ENCODE results near the gene HPCAL1.

The HPCAL1 gene

DNA sequence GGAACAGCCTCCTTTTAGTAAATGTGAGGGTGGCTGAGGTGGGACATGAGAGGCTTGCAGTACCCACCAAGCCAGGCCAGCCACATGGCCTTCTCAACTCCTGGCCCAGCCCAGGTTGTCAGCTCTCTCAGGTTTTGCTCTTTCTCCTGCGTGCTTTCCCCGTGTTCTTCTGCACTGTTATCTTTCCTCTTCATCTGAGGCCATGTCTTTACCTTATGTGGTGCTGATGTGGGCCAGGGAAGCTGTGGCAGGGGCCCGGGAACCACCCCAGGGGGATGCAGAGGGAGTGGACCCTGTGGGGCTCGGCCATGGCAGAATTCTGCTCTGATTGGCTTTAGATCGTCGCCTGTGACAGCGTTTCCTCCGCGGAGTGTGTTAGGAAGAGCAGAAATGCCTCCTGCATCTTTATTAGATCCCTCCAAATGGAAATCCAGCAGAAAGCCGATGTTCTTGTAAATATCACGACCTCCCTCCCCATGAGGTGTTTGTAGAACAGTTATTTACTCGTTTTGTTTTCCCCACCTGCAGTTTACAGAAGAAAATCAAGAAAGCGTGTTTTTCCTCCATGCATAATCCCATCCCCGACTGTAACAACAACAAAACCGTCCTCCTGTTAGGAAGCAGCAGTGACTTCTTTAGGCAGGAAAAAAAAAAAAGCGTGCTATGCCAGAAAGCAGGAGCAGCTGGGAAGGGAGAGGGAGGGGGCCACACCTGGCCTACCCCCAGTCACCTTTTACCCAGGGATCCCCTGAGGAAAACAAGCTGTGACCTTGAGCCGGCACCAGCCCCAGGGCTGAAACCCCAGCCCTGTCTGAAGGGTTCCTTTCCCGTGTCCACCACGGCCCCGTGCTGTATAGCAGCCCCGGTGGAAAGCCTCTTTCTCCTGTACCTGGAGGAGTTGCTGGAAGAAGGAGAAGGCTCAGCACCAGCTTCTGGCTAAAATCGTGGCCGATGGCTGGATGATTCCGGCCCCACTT lies 54.8 kb downstream of the HPCAL1 start:
- DNase-seq = no peak

DNA sequence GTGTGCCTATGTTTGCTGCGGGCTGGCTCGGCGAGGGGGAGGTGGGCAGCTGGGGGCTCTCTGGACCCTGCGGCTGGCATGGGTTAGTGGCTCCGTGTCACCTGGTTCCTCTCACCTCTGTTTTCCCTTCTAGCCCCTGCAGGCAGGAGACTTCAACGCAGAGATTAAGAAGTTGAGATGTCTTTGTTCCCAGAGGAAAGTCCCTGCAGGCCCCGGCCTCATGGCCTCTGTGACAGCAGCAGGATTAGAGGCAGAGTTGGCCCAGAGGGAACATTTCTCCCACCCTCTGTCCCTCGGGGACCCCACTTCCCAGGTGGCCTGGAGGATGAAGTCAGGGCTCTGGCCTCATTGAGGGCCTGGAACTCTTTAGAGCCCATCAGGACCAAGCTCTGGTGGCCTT lies 56.5 kb downstream of the HPCAL1 start:
- DNase-seq = no peak

DNA sequence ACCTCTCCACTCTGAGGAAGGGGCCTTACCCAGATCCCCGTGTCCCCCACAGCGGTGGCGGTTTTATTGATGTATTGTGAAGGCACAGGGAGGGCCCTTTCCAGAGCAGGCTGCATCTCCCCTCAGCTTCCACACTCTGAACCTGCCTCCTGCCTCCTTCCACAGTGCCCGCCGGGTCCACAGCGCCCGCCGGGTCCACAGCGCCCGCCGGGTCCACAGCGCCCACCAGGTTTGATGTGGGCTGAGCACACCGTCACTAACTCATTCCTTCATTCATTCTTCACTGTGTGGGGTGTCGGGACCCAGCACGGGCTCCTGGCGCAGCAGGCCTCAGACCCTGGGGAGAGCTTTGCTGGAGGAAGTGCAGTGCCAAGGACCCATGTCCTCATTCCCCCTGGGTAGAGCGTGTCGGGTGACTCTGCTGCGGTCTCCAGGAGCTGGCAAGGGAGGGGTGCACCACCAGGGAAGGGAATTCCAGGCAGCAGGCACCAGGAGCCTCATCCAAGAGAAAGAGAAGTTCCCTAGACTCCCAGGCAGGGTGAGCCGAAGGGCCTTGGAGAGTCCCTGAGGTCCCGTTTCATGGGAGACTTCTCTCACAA lies 57.1 kb downstream of the HPCAL1 start:
- DNase-seq = no peak

DNA sequence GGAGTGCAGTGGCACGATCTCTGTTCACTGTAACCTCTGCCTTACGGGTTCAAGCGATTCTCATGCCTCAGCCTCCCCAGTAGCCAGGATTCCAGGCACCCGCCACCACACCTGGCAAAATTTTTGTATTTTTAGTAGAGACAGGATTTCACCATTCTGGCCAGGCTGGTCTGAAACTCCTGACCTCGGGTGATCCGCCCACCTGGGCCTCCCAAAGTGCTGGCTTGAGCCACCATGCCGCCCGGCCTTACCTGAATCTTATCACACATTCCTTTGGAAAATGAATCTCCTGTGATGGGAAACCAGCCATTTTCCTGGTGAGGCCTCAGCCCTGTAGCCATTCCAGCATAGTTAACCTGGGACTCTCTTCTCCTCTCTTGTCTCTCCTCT lies 57.8 kb downstream of the HPCAL1 start:
- DNase-seq = no peak

DNA sequence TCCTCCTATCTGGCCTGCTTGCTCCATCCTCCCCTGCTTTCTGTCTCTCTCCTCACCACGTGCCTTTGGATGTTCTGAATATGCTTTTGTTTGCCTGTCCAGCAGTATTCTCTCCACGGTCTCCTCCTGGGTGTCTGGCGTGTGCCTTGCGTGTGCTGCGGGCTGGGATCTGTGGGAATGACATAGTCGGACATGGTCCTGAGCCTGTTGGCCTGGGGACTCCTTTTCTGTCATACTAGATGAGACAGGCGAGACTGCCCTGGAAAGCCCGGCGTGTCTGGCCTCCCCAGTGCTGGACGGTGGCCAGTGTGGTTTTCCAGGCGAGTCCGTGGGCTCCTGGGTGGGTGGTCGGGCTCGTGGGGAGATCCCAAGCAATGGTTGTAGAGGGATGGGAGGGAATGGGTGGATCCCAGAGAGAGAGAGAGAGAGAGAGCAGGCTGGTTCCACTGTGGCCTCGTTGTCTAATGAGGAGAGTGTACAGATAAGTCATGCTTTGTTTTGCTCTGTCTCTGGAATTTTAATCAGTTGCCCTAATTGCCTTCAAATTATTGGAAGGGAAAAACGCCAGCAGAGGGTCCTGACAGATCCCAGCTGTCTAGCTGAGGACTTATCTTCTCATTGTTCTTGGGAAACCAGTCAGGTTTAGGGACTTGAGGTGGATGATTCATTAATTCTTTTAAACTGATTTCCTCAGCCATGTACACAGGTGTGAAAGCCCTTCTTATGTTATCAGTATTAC lies 58.3 kb downstream of the HPCAL1 start:
- DNase-seq = no peak

DNA sequence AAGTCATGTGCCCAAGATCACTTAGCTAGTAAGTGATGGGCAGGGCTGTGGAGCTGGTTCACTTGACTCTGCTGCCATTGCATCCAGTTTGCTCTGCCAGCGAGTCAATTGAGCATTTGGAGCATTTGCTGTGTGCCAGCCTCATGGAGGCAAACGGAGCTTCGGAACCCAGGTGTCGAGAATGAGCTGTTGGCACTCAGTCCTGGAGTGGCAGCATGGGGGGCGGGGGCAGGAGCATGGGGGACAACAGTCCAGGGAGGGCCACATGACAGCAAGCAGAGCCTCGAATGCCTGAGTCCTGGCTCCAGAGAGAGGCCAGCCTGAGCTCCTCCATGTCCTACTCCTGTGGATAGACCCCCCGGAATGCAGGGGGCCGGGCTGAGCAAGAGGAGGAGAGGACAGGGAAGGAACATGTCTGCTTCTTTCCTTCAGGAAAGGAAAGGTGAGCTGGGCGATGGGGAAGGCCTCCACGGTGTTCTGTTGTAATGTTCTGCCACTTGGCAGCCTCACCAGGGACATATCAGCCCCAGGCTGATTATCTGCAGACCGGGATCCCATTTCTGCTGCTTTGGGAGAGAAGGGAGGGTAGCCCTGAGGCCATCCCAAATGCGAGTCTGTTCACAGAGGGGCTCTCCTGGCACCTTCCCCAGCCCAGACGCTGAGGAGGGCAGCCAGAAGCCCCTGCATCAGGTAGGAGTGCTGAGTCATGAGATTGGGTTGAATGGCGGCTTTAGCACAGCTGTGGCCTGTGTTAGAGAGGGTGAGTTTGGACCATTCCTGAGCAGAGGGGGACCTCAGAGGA lies 59.6 kb downstream of the HPCAL1 start:
- DNase-seq = no peak

DNA sequence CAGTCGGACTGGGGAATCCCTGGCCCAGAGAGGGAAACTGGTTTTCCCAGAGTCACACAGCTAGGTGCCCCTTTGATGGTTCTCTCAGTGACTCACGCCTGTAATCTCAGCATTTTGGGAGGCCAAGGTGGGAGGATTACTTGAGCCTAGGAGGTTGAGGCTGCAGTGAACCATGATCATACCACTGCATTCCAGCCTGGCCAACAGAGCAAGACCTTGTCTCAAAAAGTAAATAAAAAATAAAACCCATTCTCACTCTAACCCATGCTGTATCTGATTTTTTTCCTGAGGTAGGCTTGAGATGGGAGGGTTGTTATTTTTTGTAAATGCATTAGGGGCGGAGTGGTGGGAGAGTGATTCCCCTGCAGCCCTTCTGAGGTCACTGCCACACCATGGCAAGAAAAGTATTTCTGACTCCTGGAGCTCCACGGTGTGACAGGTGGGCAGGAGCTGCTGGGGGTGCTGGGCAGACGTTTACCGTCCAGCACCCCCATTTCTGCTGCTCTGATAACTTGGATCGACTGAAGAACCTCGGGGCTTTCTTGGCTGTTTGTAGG lies 60.3 kb downstream of the HPCAL1 start:
- DNase-seq = no peak

DNA sequence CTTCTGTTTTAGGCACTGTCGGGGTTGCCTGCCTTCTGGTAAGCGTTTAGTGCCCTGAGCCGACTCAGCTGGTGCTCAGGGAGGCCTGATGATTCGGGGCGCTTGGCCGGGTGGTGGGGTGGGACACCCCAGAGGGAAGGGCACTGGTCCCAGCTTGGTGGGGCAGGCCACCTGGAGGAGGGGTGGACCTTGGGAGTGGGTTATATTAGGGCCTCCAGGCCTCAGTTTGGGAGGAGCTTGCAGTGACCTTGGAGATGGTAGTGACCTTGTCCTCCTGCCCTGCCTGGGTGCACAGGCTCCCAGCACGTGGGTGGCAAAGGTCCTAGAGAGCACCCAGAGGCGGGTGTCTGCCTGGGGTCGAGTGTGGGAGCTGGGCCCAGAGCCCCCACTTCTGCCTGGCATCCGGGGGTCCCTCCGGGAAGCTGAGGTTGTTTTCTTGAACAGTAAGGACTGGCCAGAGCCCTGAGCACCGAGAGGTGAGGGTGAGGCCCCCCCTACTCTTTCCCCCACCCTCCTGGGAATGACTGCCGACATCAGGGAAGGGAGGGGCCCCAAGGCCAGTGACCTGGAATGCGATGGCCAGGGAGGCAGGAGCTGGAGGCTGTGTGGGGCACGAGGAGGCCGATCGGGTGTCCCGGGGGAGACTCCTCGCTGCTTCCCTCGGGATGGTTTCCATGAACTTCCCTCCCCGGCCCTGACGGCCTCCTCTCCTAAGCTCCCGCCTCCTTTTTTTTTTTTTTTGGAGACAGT lies 61.3 kb downstream of the HPCAL1 start:
- DNase-seq = no peak

DNA sequence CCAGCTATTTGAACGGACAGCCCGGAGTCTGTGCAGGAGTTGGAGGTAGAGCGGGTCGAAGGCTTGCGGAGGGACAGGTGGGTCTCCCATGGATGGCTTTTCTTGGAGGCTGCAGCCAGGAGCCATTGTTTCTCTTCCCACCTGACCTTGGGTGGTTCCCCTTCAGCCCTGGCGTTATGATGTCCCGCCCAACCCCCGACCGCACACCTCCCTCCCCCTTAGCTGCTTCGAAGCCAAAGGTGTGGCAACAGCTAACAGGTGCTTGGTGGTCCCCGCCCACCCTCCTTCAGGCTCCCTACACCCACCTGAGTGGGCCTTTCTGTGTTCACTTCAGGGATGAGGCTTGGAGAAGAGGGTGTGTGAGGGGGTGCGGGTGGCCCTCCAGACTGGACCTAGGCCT lies 62.7 kb downstream of the HPCAL1 start:
- DNase-seq = no peak

DNA sequence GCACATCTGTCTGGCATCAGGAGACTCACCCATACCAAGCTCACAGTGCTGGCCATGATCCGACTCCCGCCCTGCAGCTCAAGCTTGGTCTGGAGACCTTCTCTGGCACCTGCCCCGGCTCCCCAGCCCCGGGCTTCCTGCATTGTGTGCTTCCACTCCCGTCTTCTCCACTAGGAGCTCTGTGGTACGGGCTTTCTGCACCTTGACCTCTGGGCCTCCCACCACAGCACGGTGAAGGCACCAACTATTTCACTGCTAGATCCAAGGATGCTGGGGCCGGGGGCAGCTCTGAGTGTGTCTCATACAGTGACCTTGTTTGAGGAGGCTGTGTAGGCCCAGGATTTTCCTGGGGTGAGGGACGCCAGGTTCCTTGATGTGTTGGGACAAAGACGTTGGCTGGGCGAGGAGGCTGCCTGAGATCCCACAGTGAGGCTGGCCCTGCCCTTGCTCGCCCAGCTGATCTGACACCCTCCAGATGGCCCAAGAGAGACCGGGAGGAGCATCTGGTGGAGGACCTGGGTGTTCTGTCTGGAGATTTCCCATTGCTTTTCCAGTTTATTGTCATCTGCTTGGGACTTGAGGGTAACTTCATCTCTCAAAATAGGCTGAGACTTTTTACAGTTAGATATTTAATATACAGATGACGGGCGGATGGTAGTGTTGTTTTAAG lies 64.0 kb downstream of the HPCAL1 start:
- DNase-seq = no peak

DNA sequence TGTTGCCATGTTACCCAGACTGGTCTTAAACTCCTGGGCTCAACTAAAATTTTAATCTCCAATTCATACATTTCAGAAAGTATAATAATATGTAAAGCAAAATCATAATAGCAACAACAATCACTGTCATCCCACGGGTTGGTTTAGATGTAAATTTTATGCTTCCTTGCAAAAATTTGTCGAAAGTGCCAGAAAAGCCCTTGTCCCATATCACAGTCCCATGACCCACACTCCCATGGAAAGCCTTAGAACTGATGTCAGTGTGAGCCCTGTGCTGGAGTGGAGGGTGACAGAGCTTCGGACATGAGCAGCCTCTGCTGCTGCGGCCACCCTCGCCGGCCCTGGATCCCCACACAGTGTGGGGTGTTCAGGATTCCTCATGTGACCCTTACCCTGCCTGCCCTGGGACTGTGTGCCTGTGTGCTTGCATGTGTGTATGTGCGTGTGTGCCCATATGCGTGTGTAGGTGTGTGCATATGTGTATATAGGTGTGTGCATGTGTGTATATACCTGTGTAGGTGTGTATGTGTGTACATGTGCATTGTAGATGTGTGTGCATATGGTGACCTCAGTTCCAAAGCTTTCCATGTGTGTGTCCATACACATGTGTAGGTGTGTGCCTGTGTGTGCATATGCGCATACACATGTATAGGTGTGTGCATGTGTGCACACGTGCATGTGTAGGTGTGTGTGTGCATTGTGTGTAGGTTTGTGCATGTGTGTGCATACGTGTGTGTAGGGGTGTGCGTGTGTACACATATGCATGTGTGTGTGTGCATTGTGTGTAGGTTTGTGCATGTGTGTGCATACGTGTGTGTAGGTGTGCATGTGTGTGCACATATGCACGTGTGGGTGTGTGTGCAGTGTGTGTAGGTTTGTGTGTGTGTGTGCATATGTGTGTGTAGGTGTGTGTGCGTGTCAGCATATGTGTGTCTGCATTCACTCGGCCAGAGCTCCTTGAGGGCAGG lies 65.1 kb downstream of the HPCAL1 start:
- no peak for DNase-seq

DNA sequence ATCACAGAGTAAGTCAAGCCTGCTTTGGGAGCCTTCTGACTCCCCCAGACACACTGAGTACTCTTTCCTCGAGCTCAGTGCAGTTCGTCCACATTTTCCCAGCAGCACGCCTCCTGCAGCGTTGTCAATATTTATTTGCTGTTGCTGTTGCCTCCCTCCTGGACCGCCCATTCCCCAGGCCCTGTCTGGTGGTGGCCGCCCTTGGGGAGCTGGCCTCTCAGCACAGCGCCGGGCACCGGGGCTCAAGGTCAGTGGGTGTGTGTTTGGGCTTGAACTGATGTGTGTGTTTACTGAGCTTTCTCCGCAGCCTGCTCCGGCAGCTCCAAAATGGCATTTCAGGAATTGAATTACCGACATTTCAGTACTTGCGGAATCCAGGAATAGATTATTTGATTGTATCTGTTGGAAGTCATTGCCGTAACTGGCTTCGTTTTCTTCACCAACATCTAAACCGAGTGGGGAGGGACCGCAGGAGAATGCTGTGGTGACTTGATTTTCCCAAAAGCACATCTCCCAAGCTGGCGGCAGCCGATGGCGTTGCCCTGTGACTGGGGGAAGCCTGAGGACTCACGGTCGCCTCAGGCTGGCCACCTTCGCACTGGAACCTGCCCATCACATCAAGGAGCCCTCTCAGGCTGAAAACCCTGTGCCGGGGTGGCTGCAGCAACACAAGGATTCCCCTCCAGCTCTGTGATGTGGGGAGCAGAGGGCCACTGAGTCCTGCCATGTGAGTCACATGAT lies 66.0 kb downstream of the HPCAL1 start:
- no peak for DNase-seq

DNA sequence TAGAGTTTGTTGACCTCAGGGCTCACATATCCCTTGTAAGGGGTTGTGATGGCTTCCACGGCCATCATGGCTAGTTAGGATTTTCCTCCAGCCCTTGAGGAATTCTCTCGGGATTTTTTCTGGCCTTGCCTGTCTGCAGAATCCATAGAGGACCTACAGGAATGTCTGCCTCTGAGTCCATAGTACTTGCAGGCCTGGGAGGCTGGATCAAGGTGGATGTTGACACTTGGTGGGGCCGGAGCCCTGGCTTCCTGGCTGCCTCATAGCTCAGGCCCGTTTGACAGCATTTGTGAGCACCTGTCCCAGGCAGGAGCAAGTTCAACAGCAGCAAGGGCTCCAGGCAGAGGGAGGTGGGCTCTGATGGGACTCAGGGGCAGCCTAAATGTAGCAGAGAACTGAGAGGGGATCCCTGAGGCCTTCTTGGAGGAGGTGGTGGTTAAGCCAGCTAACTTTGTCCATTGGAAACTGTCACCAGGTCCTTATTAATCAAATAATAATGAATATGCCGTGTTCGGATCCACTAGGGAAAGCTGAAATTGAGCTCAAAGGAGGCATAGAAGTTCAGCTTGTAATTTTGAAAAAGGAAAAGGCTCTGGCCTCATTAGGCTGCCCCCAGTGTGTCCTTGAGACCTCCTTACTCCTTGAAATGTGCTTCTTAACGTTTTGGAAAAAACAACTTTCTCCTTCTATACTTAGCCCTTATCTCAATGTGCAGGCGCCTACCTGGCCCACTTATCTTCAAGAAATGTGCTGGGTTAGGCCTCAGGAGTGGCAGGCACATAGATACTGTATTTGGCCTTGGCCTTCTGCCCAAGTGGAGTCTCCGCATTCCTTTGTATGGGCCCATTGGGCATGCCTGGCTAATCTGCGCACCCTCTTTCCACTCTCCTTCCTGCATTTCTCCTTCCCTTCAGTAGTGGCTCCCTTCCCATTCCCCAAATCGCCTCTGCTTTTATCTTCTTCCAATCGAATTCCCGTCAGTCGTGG lies 66.9 kb downstream of the HPCAL1 start:
- DNase-seq = no peak

DNA sequence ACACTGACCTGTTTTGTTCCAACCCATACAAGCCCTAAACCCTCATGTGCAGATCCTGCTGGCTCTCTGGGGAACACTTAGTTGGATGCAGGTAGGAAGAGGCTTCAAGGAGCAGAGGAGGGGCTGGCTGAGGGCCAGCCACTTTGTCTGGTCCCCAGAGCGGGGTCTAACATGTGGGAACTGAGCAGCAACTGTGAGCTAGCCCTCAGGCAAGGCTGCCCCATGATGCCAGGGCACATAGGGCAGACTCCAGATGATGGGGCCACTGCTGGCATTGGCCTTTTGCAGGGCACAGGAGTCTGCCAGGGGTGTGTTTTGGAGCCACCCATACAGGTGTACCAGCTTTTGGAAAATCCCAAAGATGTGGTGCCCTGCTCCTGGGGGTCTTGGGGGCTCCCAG lies 67.7 kb downstream of the HPCAL1 start:
- no peak for DNase-seq

DNA sequence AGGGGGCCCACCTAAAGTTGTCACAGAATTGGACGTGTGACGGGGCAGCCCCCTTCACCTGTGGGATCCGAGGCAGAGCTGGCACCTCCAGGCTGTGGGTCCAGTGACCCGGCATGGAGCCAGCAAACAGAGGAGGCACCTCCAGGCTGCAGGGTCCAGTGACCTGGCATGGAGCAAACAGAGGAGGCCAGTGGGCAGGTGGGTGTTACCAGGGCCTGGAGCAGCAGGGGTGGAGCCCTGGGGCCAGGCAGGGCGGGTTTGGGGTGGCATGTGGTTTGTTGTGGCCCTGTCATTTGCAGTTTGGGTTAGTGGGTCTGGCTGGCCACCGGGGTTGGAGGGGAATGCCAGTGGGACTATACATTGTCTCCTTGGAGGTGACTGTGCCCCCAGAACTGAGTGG lies 68.2 kb downstream of the HPCAL1 start:
- DNase-seq = no peak

DNA sequence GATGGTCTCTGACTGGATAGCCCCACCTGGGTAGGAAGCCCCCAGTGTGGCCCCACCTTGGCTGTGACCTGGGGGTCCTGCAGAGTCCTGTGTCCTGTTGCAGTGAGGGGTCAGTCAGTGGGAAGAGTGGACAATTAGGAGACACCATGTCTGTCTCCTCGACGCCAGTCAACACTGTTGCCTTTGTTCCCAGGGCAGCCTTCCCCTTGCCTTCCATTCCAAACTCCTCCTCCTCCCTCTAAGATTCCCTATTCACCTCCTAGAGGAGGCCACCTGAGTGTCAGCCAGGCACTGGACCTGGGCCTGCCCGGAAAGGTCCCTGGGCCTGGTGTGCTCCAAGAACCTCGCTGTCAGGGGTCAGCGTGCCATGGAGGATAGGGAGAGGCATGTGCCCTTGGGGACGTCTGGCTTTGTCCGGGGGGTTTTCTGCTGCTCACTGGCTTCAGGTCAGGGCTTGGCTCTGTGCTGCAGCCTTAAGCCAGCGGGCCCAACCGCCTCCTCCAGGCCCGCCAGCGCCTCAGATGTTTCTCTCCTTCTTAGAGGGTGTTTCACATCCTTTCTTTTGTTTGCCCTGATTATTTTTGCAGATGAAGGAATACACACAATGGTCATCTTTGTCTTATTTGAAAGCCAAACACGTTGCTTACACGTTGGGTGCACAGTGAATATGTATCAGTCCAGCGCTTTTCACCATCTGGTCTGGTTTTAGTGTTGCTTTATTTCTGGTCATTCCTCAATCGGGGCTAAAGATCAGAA lies 68.9 kb downstream of the HPCAL1 start:
- DNase-seq = no peak

DNA sequence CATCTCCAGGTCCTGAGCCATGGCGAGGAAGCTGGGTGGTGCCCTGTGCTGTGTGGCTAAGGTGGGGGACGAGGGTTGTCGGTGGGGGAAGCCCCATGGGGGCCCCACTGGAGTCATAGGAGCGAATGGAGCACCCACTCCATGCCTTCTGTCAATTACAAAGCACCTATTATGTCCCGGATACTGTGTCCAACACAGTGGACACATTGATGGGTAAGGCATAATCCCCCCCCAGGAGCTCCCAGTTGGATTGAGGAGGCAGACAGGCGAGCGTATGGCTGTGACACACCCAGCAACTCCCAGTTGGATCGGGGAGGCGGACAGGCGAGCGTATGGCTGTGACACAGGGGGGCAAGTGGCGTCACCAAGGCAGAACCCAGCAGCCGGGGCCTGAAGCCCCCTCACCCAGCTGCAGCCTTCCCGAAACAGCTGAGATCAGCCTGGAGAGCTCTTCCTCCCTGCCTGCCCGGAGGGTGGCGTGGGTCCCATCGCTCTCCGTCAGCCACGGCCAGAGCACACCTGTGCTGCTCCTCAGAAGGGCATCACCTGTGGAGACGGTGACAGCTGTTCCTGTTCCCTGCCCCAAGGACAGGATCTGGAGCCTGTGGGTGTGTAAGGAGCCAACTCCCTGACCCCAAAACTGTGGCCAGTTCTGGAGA lies 69.6 kb downstream of the HPCAL1 start:
- DNase-seq = no peak
